Smooth muscle cell (in vitro differentiated cells): ENCODE measurements around the gene ASTN2. TPM values are rescaled to one million over a fixed set of nuclear protein-coding genes. Genes with fewer than 3 reads are reported as not detected.

Source experiments
- DNase-seq: peaks from one replicate; lab custom pipeline; 2025; ENCODE audit not compliant: unreplicated experiment; lab: John Stamatoyannopoulos, UW
- H2AFZ ChIP-seq: fragments of 200-600 bp; sonication (generic); 2 replicates; pipeline ENCODE4 v1.6.0; 2016; ENCODE audit warnings: antibody characterized with exemption, low read depth, mild to moderate bottlenecking
- H3F3A ChIP-seq: fragments of 200-600 bp; sonication (generic); 2 replicates; pipeline ENCODE4 v1.6.0; 2017; ENCODE audit warnings: antibody characterized with exemption, low read depth
- H3K27ac ChIP-seq: fragments of 200-600 bp; sonication (generic); 2 replicates; pipeline ENCODE4 v1.5.1; 2016; ENCODE audit warnings: low read depth, mild to moderate bottlenecking
- H3K27me3 ChIP-seq: fragments of 200-600 bp; sonication (generic); 2 replicates; pipeline ENCODE4 v1.6.1; 2016; ENCODE audit warnings: low read depth, mild to moderate bottlenecking
- H3K36me3 ChIP-seq: fragments of 200-600 bp; sonication (generic); 2 replicates; pipeline ENCODE4 v1.5.1; 2016; ENCODE audit warnings: low read depth
- H3K4me1 ChIP-seq: fragments of 200-600 bp; sonication (generic); 2 replicates; pipeline ENCODE4 v1.5.1; 2016; ENCODE audit warnings: low read depth
- H3K4me2 ChIP-seq: fragments of 200-600 bp; sonication (generic); 2 replicates; pipeline ENCODE4 v1.6.0; 2016; ENCODE audit warnings: mild to moderate bottlenecking
- H3K4me3 ChIP-seq: fragments of 200-600 bp; sonication (generic); 2 replicates; pipeline ENCODE4 v1.5.1; 2016; ENCODE audit warnings: mild to moderate bottlenecking
- H3K79me2 ChIP-seq: fragments of 200-600 bp; sonication (generic); 2 replicates; pipeline ENCODE4 v1.6.0; 2016; ENCODE audit warnings: low read depth, mild to moderate bottlenecking
- H3K9ac ChIP-seq: fragments of 200-600 bp; sonication (generic); 2 replicates; pipeline ENCODE4 v1.6.0; 2016; ENCODE audit warnings: low read depth
- H3K9me3 ChIP-seq: fragments of 200-600 bp; sonication (generic); replicated peaks from 2 replicates; pipeline ENCODE4 v1.5.1; 2016; ENCODE audit warnings: low read depth
- H4K20me1 ChIP-seq: fragments of 200-600 bp; sonication (generic); 2 replicates; pipeline ENCODE4 v1.6.0; 2016; ENCODE audit warnings: low read depth
- WGBS: methylation state at CpG from one replicate; pipeline ENCODE4 v1.1.7; 2016; ENCODE audit warnings: low lambda C conversion rate; 5-methylcytosine and 5-hydroxymethylcytosine counted together
- polyA plus RNA-seq: library from polyadenylated mRNA; unstranded; fragments of >200 nt; fragmentation: Nextera tagmentation; extraction: Ambion mirVana; gene quantifications from 2 replicates; pipeline ENCODE4 v1.2.1, GENCODE V29; 2016
- total RNA-seq: library from RNA; depleted of rRNA; stranded (reverse); fragments of >200 nt; gene quantifications from 2 replicates; pipeline ENCODE4 v1.2.3, GENCODE V29; 2014
- TF ChIP-seq, protein P1 (sequence below): fragments of 200-600 bp; sonication (generic); IDR thresholded peaks from 2 replicates; pipeline ENCODE4 v1.5.1; 2017; ENCODE audit warnings: borderline replicate concordance, mild to moderate bottlenecking, antibody characterized with exemption; ENCODE audit not compliant: insufficient read depth, poor library complexity, severe bottlenecking

ASTN2 gene
- total and polyA plus RNA-seq, 2 experiments from 2014 or later, result 6.5 to 6.7 TPM

DNA sequence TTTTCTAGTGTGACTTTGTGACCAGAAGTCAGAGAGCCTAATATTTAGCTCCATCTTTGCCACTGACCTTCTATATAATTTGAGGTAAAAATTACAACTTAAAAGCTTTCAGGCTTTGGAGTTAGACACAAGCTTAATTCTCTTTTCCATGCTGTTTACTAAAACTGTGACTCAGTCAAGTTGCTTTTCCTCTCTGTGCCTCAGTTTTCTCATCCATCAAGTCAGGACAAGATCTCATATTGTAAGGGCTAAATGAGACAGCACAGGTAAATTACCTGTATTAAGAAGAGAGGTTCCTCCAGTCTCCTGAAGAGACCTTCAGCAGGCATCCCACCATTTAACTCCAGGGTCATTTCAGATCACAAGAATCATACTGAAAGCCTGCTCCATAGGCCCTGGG lies 339.2 kb downstream of the ASTN2 start:
- H3K27ac ChIP-seq, result no peak overlapping the region
- DNase-seq, result no peak
- no peaks in the 10 kb centered on the region for H3K79me2 ChIP-seq
- no peaks in the 10 kb centered on the region for H3K36me3 ChIP-seq
- H3F3A ChIP-seq, result peaks cover 5% of the 10 kb centered on the region
- H3K4me1 ChIP-seq, result no peaks in the 10 kb centered on the region
- H3K4me2 ChIP-seq, result no peak overlapping the region
- H4K20me1 ChIP-seq, result no peaks in the 10 kb centered on the region
- H2AFZ ChIP-seq, result no peak overlapping the region
- TF ChIP-seq, protein P1, sequence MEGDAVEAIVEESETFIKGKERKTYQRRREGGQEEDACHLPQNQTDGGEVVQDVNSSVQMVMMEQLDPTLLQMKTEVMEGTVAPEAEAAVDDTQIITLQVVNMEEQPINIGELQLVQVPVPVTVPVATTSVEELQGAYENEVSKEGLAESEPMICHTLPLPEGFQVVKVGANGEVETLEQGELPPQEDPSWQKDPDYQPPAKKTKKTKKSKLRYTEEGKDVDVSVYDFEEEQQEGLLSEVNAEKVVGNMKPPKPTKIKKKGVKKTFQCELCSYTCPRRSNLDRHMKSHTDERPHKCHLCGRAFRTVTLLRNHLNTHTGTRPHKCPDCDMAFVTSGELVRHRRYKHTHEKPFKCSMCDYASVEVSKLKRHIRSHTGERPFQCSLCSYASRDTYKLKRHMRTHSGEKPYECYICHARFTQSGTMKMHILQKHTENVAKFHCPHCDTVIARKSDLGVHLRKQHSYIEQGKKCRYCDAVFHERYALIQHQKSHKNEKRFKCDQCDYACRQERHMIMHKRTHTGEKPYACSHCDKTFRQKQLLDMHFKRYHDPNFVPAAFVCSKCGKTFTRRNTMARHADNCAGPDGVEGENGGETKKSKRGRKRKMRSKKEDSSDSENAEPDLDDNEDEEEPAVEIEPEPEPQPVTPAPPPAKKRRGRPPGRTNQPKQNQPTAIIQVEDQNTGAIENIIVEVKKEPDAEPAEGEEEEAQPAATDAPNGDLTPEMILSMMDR, result no peak
- H3K27me3 ChIP-seq, result peaks cover 3% of the 10 kb centered on the region
- H3K9ac ChIP-seq, result no peak overlapping the region
- H3K9me3 ChIP-seq, result no peaks in the 10 kb centered on the region
- no peak overlapping the region for H3K4me3 ChIP-seq

DNA sequence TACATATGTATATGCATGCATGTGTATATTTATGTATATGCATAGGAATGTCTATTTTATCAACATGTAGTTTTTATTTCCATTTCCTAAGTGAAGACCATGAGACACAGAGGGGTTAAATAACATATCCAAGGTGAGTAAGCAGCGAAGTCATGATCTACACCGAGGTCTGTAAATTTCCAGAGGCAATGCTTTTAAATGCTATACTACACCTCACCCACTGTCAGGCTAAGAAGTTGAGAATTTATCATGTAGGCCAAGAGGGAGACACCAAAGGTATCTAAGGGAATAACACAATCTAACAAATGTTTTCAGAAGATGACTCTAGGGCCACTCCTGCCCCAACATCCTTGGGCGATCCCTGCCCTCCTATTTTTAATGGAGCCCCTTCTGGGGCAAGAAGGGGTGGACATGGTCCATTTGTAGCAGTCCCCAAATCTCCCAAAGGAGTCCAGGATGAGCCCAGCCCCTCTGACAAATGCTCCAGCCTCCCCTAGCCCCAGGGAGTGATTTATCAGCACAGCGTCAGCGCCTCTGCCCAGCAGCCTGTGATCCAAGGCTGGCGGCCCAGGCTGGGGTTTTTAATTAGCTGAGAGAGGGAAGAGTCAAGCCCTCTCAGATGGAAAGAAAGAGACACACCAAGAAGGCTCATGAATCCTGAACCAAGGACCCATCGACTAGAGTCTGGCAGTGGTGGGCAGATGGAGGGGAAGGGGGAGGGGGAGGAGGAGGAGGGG lies 339.9 kb downstream of the ASTN2 start:
- WGBS, result 30% methylated on average over 7 of the region's 7 CpGs
- Histone ChIP-seq H3K36me3 (no peaks in the 10 kb centered on the region), H2AFZ (no peak overlapping the region), H4K20me1 (no peaks in the 10 kb centered on the region), H3K4me1 (no peaks in the 10 kb centered on the region), H3F3A (peaks cover 5% of the 10 kb centered on the region), H3K27ac (no peak overlapping the region), H3K9ac (no peak overlapping the region), H3K4me2 (no peak overlapping the region), H3K27me3 (peaks cover 3% of the 10 kb centered on the region), H3K4me3 (no peak overlapping the region), H3K79me2 (no peaks in the 10 kb centered on the region), H3K9me3 (no peaks in the 10 kb centered on the region)
- TF ChIP-seq, protein P1, result no peak
- DNase-seq, result no peak

DNA sequence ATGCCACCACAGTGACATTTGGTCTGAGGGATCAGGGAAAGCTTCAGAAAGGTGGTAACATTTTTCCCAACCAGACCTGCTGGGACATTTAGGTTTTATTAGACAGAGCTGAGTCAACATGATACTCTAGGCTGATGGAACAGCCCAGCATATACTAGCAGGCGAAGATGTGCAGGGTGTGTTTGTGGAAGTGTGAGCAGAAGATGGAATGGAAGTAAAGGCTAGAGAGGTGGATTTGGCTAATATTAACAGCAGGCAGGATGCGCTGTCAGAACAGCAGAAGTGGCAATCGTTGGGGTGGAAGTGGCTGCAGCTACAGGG lies 340.6 kb downstream of the ASTN2 start:
- TF ChIP-seq, protein P1, result no peak
- WGBS, result 85% methylated on average over 3 of the region's 3 CpGs
- Histone ChIP-seq H4K20me1 (no peaks in the 10 kb centered on the region), H3K4me3 (no peak overlapping the region), H3K9me3 (no peaks in the 10 kb centered on the region), H3F3A (peaks cover 5% of the 10 kb centered on the region), H3K36me3 (no peaks in the 10 kb centered on the region), H2AFZ (no peak overlapping the region), H3K9ac (no peak overlapping the region), H3K79me2 (no peaks in the 10 kb centered on the region), H3K4me1 (no peaks in the 10 kb centered on the region), H3K27me3 (peaks cover 3% of the 10 kb centered on the region), H3K4me2 (no peak overlapping the region), H3K27ac (no peak overlapping the region)
- no peak for DNase-seq
